Measurements from ENCODE around the gene TBX1.

Gene TBX1

DNA sequence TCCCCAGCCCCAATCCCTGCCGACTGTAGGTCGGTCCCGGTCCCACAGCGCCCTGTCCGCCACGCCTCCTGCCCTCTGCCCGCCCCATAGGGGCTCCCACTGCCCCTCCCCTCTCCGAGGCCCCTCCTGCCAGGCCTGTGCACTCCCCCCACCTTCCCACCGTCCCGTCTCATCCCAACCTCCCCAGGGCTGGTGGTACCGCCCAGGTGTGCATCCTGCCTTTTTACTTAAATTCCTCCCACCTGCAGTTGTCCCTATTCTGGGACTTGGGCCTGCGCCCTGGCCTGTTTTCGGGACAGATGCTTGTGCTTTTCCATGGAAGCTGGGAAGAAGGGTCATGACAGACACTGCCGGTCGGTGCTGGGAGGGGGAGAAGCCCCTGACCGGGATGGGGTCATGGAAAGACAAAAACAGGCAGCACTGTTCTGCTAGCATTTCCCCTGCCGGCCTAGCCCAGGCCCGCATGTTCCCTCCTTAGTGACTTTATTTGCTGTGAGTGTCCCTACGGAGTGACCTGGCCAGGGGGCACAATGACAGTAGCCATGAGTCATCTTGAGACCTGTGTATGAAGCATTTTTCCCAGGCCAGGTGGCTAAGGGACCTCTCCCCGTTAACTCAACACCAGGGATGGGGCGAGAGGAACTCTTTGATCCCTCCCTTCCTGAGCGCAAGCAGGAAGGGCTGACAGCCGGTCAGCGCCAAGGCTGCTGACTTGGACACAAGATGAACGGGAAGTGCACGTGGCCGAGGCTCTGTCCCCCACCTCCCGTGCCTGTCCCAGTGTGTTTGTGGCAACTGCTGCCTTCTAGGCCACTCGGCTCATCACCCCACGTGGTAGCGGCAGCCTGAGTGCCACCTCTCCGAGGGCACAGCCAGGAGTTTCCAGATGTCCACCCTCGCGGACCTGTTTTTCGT lies 7.1 kb downstream of the TBX1 start:
- Histone ChIP-seq H3K4me1 (ENCODE audit: control insufficient read depth in 1 of 2, insufficient read depth in 1 of 2, low read depth in 1 of 2, low read length in 1 of 2) (peaks cover 18 to 26% of the 10 kb centered on the region in 2 experiments), H3K36me3 (no peaks in the 10 kb centered on the region), H3K4me3 (ENCODE audit: low read depth in 1 of 2, low read length in 1 of 2) (peak overlapping the region in 1 of 2 experiments; percentile 53), H3K27ac (no peak overlapping the region), H3K9me3 (no peaks in the 10 kb centered on the region), H3K27me3 (peaks cover 100% of the 10 kb centered on the region)
- TF ChIP-seq, protein P1, sequence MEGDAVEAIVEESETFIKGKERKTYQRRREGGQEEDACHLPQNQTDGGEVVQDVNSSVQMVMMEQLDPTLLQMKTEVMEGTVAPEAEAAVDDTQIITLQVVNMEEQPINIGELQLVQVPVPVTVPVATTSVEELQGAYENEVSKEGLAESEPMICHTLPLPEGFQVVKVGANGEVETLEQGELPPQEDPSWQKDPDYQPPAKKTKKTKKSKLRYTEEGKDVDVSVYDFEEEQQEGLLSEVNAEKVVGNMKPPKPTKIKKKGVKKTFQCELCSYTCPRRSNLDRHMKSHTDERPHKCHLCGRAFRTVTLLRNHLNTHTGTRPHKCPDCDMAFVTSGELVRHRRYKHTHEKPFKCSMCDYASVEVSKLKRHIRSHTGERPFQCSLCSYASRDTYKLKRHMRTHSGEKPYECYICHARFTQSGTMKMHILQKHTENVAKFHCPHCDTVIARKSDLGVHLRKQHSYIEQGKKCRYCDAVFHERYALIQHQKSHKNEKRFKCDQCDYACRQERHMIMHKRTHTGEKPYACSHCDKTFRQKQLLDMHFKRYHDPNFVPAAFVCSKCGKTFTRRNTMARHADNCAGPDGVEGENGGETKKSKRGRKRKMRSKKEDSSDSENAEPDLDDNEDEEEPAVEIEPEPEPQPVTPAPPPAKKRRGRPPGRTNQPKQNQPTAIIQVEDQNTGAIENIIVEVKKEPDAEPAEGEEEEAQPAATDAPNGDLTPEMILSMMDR (IDR thresholded peaks at IDR 0.05): no peak

DNA sequence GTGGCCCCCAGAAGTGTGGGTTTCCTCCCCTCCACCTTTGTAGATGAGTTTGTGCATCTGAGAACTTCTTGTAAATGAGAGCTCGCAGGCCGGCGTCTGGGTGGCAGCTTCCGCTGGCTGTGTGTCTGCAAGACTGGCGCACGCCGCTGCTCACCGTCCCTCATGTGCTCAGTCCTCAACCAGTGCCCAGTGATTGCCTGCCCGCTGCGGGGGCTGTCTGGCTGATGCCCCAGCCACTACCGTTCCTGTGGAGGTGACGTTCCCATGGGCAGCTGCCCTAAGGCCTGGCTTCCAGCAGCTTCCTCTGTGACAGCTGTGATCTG lies 8.8 kb downstream of the TBX1 start:
- TF ChIP-seq, protein P1 (IDR thresholded peaks at IDR 0.05): no peak
- Histone ChIP-seq H3K9me3 (no peaks in the 10 kb centered on the region), H3K27me3 (peaks cover 99% of the 10 kb centered on the region), H3K4me1 (ENCODE audit: control insufficient read depth in 1 of 2, insufficient read depth in 1 of 2, low read depth in 1 of 2, low read length in 1 of 2) (peaks cover 18 to 26% of the 10 kb centered on the region in 2 experiments), H3K36me3 (no peaks in the 10 kb centered on the region), H3K4me3 (ENCODE audit: low read depth in 1 of 2, low read length in 1 of 2) (no peak overlapping the region), H3K27ac (no peak overlapping the region)

DNA sequence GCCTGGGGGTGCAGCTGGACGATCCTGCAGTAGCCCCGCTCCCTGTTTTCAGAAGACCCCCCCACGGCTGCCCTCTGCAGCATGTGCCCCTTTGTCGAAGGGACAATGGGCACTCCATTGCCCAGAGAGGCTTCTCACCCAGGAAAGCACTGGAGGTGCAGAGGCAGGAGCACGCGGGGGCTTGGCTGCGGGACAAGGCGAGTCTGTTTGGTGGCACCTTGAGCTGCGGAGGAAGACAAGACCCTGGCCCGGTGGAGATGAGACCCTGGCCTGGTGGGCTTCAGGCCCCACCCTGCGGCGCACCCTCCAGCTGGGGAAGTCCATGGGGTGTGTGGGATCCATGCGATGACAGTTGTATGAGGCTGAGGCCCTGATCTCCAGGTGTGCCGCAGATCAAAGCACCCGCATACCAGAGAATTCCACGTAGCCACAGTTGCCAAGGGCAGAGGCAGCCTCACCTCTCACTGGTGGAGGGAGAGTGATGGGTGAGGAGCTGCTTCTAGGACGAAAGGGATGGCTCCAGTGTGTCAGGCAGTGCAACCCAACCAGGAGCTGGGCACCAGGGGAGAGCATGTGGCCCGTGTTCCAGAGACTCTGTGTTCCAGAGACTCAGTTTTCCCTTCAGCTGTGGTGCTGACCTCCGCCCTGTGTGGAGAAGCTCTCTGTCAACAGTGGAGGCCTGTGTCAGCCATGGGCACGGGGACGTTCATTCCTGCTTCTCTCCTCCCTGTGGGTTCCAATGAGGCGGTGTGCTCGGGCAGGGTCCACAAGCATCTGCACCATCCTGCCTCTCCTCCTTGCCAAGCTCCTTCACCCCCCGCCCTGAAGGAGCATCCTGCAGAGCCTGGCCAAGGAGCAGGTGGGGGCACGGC lies 10.0 kb downstream of the TBX1 start:
- H3K36me3 ChIP-seq: no peaks in the 10 kb centered on the region
- peaks cover 16 to 23% of the 10 kb centered on the region in 2 experiments for H3K4me1 ChIP-seq (ENCODE audit: control insufficient read depth in 1 of 2, insufficient read depth in 1 of 2, low read depth in 1 of 2, low read length in 1 of 2)
- H3K27ac ChIP-seq: no peak overlapping the region
- TF ChIP-seq, protein P1 (IDR thresholded peaks at IDR 0.05): no peak
- H3K27me3 ChIP-seq: peaks cover 95% of the 10 kb centered on the region
- H3K4me3 ChIP-seq (ENCODE audit: low read depth in 1 of 2, low read length in 1 of 2): no peak overlapping the region
- H3K9me3 ChIP-seq: no peaks in the 10 kb centered on the region

DNA sequence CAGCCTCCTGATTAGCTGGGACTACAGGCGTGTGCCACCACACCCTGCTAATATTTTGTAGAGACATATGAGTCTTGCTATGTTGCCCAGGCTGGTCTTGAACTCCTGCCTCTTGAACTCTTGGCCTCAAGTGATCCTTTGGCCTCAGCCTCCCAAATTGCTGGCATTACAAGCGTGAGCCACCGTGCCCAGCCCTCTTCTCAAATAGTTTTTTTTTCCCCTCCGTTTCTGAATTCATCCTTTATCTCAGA lies 11.8 kb downstream of the TBX1 start:
- H3K4me1 ChIP-seq (ENCODE audit: control insufficient read depth in 1 of 2, insufficient read depth in 1 of 2, low read depth in 1 of 2, low read length in 1 of 2): peaks cover 3 to 8% of the 10 kb centered on the region in 2 experiments
- H3K27ac ChIP-seq: no peak overlapping the region
- H3K9me3 ChIP-seq: no peaks in the 10 kb centered on the region
- peaks cover 92% of the 10 kb centered on the region for H3K27me3 ChIP-seq
- no peak overlapping the region for H3K4me3 ChIP-seq (ENCODE audit: low read depth in 1 of 2, low read length in 1 of 2)
- TF ChIP-seq, protein P1 (IDR thresholded peaks at IDR 0.05): no peak
- H3K36me3 ChIP-seq: no peaks in the 10 kb centered on the region

DNA sequence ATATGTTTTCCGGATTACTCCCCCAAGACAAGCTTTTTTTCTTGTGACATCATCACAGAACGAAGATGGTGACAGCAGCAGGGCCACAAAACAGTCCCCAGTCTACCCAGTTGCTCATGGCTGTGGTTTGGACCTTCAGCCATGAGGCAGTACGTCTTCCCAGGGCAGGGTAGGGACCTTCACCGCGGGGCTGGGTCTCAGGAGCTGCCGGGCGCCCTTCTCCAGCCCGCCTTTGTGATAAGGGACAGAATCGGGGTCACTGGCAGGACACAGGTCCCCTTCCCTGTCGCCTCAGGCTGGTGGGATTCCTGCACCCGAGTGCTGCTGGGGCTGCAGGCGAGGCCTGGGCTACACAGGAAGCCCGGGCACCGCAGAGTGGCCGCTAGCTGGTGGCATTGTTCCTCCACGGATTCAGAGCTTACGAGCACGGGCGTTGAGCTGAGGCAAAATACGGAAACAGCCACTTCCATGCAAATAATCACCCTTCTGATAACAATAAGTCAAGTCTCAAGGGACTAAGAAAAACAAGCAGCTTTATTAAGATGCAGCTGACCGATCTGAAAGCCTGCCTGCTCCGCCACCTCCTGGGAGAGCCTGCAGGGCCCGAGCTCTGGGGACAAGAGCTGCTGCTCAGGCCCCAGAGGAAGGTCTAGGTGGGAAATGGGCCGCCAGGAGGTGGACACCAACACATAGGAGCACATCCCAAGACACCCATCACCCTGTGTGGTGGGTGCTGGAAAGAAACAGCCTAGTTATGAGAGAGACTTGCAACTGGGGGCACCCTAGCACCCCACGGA lies 12.3 kb downstream of the TBX1 start:
- H3K4me3 ChIP-seq (ENCODE audit: low read depth in 1 of 2, low read length in 1 of 2): no peak overlapping the region
- H3K4me1 ChIP-seq (ENCODE audit: control insufficient read depth in 1 of 2, insufficient read depth in 1 of 2, low read depth in 1 of 2, low read length in 1 of 2): peaks cover 0 to 3% of the 10 kb centered on the region in 2 experiments
- H3K27me3 ChIP-seq: peaks cover 89% of the 10 kb centered on the region
- no peak overlapping the region for H3K27ac ChIP-seq
- no peaks in the 10 kb centered on the region for H3K9me3 ChIP-seq
- TF ChIP-seq, protein P1 (IDR thresholded peaks at IDR 0.05): no peak
- no peaks in the 10 kb centered on the region for H3K36me3 ChIP-seq
